ENCODE measurements around the gene VAMP7. TPM values are rescaled to one million over a fixed set of nuclear protein-coding genes. Genes with fewer than 3 reads are reported as not detected.
"Not testable (repeated sequence)": the region's sequence is repeated elsewhere in the genome, so short reads cannot be mapped to it uniquely, and the experiment has no call there.

Gene VAMP7
- total RNA-seq, 4 donors from 2014 or later, result 20.2 to 27.7 (median 23.9) TPM

- intact Hi-C loops (cut with DNase I; ENCODE audit: low total_unique reads) (no loop called here), in situ Hi-C loops (cut with MboI; ENCODE audit: low pct_ligation_motif_present in 1 of 4, low pct_unique_long_range_greater_than_20kb in 1 of 4, low sequenced_read_pairs in 3 of 4) (no loop called here)
- DNase-seq, result no peak
- Histone ChIP-seq H3K27ac (no peak overlapping the region), H3K36me3 (peaks cover 0 to 16% (median 0%) of the 10 kb centered on the region in 4 donors), H3K9me3 (no peaks in the 10 kb centered on the region), H3K27me3 (no peaks in the 10 kb centered on the region), H3K4me3 (no peak overlapping the region), H3K4me1 (peaks cover 0 to 7% (median 2%) of the 10 kb centered on the region in 4 donors)
- TF ChIP-seq POLR2A (IDR thresholded peaks at IDR 0.05) (no peak), CTCF (IDR thresholded peaks at IDR 0.05) (no peak), EP300 (IDR thresholded peaks at IDR 0.05; ENCODE audit: low read depth) (no peak), POLR2AphosphoS5 (IDR thresholded peaks at IDR 0.05) (no peak)
- WGBS, 2 donors (ENCODE audit: low coverage in 1 of 2), result 65 to 73% methylated on average over 3 of the region's 3 CpGs
These were observed 18.2 kb downstream of the VAMP7 start for GRCh38 chrX:155899366-155899765.

- no peak for DNase-seq
- intact Hi-C loops (cut with DNase I; ENCODE audit: low total_unique reads) (no loop called here), in situ Hi-C loops (cut with MboI; ENCODE audit: low pct_ligation_motif_present in 1 of 4, low pct_unique_long_range_greater_than_20kb in 1 of 4, low sequenced_read_pairs in 3 of 4) (no loop called here)
- no peaks in the 10 kb centered on the region for H3K9me3 ChIP-seq
- H3K4me3 ChIP-seq, result no peak overlapping the region
- H3K27ac ChIP-seq, result no peak overlapping the region
- WGBS, 2 donors (ENCODE audit: low coverage in 1 of 2), result 98% methylated on average over 2 of the region's 2 CpGs; no CpG with 5 or more reads in 1 of the 2 donors
- TF ChIP-seq POLR2A (IDR thresholded peaks at IDR 0.05) (no peak), POLR2AphosphoS5 (IDR thresholded peaks at IDR 0.05) (no peak), CTCF (IDR thresholded peaks at IDR 0.05) (no peak), EP300 (IDR thresholded peaks at IDR 0.05; ENCODE audit: low read depth) (no peak)
- H3K27me3 ChIP-seq, result no peaks in the 10 kb centered on the region
- peaks cover 0 to 7% (median 2%) of the 10 kb centered on the region in 4 donors for H3K4me1 ChIP-seq
- H3K36me3 ChIP-seq, result peaks cover 0 to 16% (median 0%) of the 10 kb centered on the region in 4 donors
These were observed 19.6 kb downstream of the VAMP7 start for GRCh38 chrX:155900765-155901164.

GRCh38 chrX:155907661-155908060 lies 26.5 kb downstream of the VAMP7 start:
- H3K27me3 ChIP-seq; in situ Hi-C loops (cut with MboI; ENCODE audit: low pct_ligation_motif_present in 1 of 4, low pct_unique_long_range_greater_than_20kb in 1 of 4, low sequenced_read_pairs in 3 of 4); intact Hi-C loops (cut with DNase I; ENCODE audit: low total_unique reads); H3K9me3 ChIP-seq; H3K36me3 ChIP-seq; H3K4me1 ChIP-seq; H3K4me3 ChIP-seq; DNase-seq; H3K27ac ChIP-seq: not testable (repeated sequence)
- 99 to 100% methylated on average over 10 to 19 of the region's 26 CpGs for WGBS, 2 donors (ENCODE audit: low coverage in 1 of 2)

GRCh38 chrX:155923200-155923599 lies 42.1 kb downstream of the VAMP7 start:
- DNase-seq, result no peak
- no peaks in the 10 kb centered on the region for H3K27me3 ChIP-seq
- WGBS, 2 donors (ENCODE audit: low coverage in 1 of 2), result 76 to 79% methylated on average over 2 of the region's 2 CpGs
- H3K4me3 ChIP-seq, result no peak overlapping the region
- in situ Hi-C loops (cut with MboI; ENCODE audit: low pct_ligation_motif_present in 1 of 4, low pct_unique_long_range_greater_than_20kb in 1 of 4, low sequenced_read_pairs in 3 of 4) (no loop called here), intact Hi-C loops (cut with DNase I; ENCODE audit: low total_unique reads) (no loop called here)
- no peaks in the 10 kb centered on the region for H3K4me1 ChIP-seq
- H3K9me3 ChIP-seq, result no peaks in the 10 kb centered on the region
- no peak overlapping the region for H3K27ac ChIP-seq
- peaks cover 0 to 4% (median 0%) of the 10 kb centered on the region in 4 donors for H3K36me3 ChIP-seq
- TF ChIP-seq EP300 (IDR thresholded peaks at IDR 0.05; ENCODE audit: low read depth) (no peak), CTCF (IDR thresholded peaks at IDR 0.05) (no peak), POLR2A (IDR thresholded peaks at IDR 0.05) (no peak), POLR2AphosphoS5 (IDR thresholded peaks at IDR 0.05) (no peak)

GRCh38 chrX:155930852-155931618 lies 49.9 kb downstream of the VAMP7 start:
- H3K4me1 ChIP-seq; DNase-seq; H3K27me3 ChIP-seq; intact Hi-C loops (cut with DNase I; ENCODE audit: low total_unique reads); in situ Hi-C loops (cut with MboI; ENCODE audit: low pct_ligation_motif_present in 1 of 4, low pct_unique_long_range_greater_than_20kb in 1 of 4, low sequenced_read_pairs in 3 of 4); H3K27ac ChIP-seq; H3K4me3 ChIP-seq; H3K9me3 ChIP-seq; H3K36me3 ChIP-seq: not testable (repeated sequence)
- 93 to 97% methylated on average over 5 to 7 of the region's 8 CpGs for WGBS, 2 donors (ENCODE audit: low coverage in 1 of 2)

Measured in transverse colon (tissue), 4 donors.